GM10847 (cell line): ENCODE data around the gene FLT1.

Experiments used
- POLR2A ChIP-seq: IDR thresholded peaks from 2 replicates; pipeline ENCODE4 v1.6.1; 2011; ENCODE audit not compliant: insufficient read length; ENCODE audit errors: extremely low read depth

FLT1 gene

DNA sequence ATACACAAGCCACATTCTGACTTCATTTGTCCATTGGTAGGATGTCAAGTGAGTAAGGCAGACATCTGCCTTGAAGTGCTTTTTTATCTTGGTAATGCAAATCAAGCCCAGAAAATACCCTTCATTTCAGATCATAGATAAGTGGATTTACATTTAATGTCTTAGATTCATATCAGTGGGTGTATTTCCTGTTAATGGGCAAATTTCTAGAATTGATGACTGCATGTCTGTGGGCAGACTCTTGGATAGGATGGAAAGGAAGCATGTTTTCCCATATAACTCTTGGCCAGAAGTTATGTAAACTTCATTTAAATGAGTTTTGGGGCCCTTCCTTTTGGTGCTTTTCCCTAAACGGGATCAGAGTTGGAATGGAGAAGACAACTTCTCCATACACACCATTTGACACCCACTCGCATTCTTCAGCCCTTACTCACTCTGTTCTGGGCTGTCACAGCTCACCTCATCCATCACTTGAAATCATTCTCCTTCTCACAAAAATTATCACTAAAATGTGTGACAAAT, 154.6 kb downstream of the FLT1 start:
- TF ChIP-seq POLR2A = no peak

- TF ChIP-seq POLR2A = no peak
These were observed 155.5 kb downstream of the FLT1 start for GRCh38 chr13:28339419-28339818.

DNA sequence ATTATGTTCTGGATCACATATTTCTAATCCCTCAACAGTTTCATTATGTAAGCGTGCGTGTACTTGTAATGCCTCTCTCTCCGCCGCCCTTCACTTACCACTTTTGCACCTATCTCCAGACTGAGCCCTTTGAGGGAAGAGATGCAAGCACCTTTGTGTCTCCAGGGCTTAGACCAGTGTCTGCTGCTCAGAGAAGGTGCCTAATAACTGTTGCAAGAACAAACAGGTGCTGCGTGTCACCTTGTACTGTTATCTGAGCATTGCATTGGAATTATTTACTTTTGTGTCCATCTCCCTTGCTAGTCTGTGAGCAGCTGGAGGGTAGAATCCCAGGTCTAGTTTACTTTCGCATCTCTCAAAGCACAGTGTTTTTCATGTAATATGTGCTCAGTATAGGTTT, 156.2 kb downstream of the FLT1 start:
- TF ChIP-seq POLR2A = no peak

GRCh38 chr13:28338006-28338574, 156.8 kb downstream of the FLT1 start:
- TF ChIP-seq POLR2A = no peak

DNA sequence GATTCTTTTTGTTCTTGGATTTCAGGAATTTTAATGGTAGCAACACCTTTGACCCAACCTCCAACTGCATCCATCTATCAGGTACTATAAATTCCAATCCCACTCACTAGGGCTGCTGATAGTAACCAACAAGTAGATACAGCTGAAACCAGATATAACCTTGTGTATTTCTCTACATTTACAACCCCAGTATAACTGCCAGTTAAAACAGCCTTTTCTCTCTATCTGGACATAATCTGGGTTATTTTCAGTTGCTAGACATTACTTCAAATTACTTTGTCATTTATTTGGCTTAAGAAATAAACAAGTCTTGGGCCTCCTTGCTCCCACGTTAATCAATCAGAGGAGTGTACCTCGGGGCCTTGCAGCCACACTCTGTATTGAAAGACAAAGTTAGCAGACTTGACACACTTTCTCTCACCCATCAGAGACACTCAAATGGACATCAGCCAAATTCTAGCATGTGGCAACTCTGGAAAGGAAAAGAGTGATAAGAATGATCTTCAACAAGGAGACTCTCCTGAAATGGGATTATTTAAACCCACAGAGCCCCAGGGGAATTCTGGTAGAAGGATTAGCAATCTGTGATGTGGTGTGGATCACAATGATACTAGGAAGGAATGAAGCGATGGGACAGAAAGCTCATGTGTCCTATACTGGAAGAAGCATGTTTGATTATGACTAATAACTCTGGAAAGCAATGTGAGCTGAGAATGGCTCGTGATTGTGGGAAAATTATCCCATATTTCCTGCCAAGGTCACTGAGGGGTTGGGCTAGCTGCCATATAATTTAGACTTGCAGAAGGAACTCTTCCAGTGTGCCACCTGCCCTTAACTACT, 157.5 kb downstream of the FLT1 start:
- no peak for TF ChIP-seq POLR2A

DNA sequence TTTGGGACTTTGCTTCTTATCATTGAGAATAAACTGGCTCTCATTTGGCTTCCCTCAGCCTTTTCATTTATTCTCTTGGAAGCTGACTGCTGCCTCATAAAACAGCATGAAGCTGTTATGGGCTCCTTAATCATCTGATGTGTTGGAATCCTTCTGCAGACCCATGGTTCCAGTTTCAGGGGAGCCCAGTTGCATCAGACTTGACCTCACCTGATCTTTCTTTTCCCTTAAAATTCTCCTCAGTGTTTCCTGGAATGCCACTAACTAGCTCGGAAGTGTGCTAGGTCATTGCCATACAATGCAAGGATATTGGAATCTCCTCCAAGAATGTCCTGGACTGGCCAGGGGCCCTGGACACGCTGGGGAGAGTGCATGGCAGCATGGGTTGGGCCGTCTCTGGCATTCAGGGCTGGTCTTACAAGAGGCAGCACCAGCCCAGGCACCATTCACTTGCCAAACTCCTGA, 158.7 kb downstream of the FLT1 start:
- no peak for TF ChIP-seq POLR2A

DNA sequence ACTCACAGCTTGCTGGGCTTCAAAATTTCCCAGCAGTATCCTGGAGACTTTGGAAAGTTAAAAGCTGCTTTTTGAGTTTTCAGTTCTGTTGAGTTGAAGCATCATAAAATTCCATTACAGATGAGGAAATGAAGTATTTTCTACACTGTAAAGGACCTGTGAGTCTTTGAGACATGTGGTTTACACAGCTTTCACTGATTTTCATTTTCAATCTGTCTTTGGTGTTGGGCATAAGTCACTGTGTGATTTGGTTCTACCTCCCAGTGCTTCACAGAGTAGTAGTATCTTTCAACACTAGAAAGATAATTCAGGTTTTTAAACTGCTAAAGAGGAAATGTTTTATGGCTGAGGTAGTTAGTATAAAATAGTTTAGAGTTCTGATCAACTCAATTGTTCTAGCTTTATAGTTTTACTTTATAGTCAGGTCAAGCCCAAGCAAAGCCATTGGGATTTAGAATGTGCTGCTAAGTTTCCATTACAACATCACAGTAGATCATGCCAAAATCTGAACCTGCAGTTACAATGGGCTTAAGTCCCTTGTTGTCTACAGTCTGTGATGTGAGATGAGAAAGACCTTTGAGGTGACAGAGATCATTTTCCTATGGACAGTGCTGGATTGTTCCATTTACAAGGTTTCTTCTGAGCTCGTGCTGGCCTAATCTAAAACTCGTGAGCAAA, 161.6 kb downstream of the FLT1 start:
- no peak for TF ChIP-seq POLR2A

- TF ChIP-seq POLR2A = no peak
These were observed 165.4 kb downstream of the FLT1 start for GRCh38 chr13:28329395-28330158.

DNA sequence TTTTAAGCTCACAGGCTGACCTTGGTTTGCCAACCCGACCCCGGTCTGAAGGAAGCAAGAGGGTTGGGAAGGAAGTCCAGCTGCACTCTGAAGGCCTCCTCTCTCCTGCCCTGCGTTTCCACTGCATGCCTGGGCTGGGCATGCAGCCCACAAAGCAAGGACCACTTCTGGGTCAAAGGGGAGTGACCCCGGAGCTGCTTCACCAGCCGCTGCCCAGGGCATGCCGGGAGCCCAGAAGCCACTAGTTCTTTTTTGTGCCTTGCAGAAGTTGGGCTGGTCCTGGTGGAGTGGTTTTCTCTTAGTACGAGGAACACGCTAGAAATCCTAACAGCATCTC, 166.7 kb downstream of the FLT1 start:
- TF ChIP-seq POLR2A = no peak

DNA sequence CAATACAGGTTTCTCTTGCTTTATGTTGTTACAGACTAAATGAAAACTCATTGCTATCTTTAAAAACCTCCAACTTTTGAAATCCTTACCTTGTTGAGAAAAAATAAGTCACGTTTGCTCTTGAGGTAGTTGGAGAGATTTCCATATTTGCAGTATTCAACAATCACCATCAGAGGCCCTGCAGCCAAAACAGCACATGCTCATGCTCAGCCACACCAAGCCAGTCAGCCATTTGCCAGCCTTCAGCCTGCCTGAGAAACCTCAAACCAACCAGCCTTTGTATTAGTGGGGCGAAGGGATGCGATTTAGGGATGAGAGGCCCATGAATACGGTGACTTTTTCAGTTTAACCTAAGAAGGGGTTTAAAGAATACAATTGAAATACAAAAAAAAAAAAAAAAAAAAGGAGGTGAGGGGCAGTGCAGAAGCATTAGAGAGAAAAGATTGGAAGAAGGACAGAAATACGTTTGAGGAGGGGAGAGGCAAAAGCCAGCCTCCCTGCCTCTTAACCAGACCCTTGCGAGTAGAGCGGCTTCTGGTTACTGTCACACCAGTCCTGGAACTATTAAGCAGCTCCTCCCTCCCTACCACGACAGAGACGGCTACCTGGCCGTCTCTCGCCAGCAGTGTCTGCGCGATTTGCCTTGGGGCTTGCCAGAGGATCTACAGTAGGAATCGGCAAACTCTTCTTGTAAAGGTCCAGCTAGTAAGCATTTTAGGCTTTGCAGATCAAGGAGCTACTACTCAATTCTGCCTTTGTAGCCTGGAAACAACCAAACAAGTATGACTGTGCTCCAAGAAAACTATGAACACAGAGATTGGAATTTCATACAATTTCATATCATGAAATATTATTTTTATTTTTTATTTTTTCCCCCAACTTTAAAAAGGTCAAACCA, 167.3 kb downstream of the FLT1 start:
- no peak for TF ChIP-seq POLR2A

DNA sequence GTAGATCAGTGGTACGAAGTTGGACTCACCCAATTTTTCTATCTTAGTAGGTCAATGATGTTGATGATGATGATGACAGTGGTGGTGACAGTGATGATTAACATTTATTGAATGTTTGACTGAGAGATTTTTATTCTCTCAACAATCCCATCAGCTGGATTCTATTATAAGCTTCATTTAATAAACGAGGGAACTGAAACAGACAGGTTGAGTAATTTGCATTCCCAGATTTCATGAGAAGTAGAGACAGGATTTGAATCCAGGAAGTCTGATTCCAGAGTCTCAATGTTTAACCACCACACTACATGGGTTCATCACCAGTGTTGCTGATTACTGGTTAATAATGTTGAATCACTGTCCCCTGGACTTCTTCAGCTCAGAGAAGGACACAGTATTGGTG, 168.9 kb downstream of the FLT1 start:
- TF ChIP-seq POLR2A = no peak

DNA sequence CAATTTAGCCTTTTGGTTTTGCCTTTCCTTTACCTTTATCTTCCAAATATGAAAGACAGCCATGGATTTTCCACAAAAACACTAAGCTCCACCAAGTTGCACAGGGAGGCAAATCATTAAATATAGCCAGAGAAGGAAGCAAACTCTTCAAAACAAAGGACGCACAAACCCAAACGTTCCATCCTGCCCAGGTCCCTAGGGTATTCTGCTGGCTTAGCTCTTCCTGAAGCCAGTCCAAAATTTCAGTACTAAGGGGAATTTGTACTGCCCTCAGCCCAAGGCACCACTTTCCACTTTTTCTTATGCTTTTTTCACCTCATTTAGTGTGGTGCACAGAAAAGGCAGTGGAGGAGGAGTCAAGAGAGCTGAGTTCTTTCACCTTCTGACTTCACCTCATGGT, 169.9 kb downstream of the FLT1 start:
- TF ChIP-seq POLR2A = no peak

DNA sequence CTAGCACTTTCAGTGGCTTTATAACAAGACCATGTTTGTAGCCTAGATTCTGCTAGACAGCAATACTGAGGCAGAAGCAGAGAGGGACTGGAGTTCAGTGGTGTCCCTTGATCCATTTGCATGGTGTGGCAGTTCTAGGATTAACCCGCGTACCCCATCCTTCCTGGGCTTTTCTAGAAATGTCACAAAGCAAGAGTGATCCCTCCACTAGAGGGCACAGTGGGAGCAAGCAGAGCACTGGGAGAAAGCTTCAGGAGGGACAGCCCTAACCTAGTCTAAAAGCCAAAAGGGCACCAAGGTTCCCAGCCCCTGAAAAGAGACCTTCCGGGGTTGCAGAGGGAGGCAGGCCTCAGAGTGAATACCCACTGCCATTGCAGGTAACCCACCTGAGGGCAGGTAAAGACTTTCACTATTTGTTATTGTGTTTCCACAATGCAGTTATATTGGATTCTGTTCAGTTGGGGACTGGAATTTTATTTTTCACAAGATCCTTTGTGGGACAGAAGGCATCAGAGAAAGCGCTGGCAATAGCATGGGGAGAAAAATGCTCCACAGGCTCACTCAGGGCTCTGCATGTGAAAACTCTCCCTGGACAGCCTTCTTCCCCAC, 170.6 kb downstream of the FLT1 start:
- no peak for TF ChIP-seq POLR2A
